Kidney epithelial cell (primary cell): Measurements from ENCODE around the gene RPH3AL. TPM values are rescaled to one million over a fixed set of nuclear protein-coding genes. Genes with fewer than 3 reads are reported as not detected.
"Not testable (repeated sequence)": the region's sequence is repeated elsewhere in the genome, so short reads cannot be mapped to it uniquely, and the experiment has no call there.

Experiments
- DNase-seq: peaks from one replicate; pipeline ENCODE4 v3.0.0-alpha.2; 2010; ENCODE audit warnings: low read depth
- H3K27me3 ChIP-seq: 2 replicates; pipeline ENCODE4 v1.6.0; 2011; ENCODE audit warnings: low read length; ENCODE audit not compliant: control insufficient read depth, insufficient read depth
- H3K36me3 ChIP-seq: 2 replicates; pipeline ENCODE4 v1.5.1; 2011; ENCODE audit warnings: low read length; ENCODE audit not compliant: control insufficient read depth, insufficient read depth
- H3K4me3 ChIP-seq: 2 replicates; pipeline ENCODE4 v1.5.1; 2011; ENCODE audit warnings: low read depth, mild to moderate bottlenecking, control low read depth, low read length
- CTCF ChIP-seq: IDR thresholded peaks from 2 replicates; pipeline ENCODE4 v1.5.1; 2011; ENCODE audit warnings: mild to moderate bottlenecking, moderate library complexity, low read length, control low read depth, inconsistent platforms; ENCODE audit not compliant: insufficient read depth, poor library complexity, severe bottlenecking
- total RNA-seq: library from RNA; depleted of rRNA; stranded (reverse); fragments of >200 nt; gene quantifications from 2 replicates; pipeline ENCODE4 v1.2.3, GENCODE V29; 2015

Gene RPH3AL
- total RNA-seq, 1 donor from 2014 or later: 15.1 TPM

- Histone ChIP-seq H3K27me3 (no peaks in the 10 kb centered on the region), H3K4me3 (no peak overlapping the region), H3K36me3 (no peaks in the 10 kb centered on the region)
- no peak for TF ChIP-seq CTCF
- no peak for DNase-seq
These were observed 128.7 kb downstream of the RPH3AL start for GRCh38 chr17:223723-224471.

DNA sequence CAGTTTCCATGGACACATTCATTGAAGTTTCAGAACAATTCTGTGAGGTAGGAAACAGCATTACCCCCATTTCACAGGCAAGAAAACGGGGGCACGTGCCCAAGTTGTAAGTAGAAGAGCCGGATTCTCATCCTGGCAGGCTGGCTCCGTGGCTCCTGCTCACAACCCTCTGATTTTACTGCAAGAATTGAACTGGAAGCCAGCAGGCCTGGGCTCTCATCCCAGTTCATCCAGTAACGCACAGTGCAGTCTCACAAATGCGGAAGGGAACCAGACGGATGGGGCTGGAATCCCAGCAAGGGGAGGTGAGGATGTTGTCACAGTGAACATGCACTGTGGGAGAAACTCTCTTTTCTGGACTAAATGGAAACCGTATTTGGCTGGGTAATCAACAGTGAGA lies 130.4 kb downstream of the RPH3AL start:
- Histone ChIP-seq H3K27me3 (no peaks in the 10 kb centered on the region), H3K36me3 (no peaks in the 10 kb centered on the region), H3K4me3 (no peak overlapping the region)
- no peak for DNase-seq
- TF ChIP-seq CTCF: no peak

DNA sequence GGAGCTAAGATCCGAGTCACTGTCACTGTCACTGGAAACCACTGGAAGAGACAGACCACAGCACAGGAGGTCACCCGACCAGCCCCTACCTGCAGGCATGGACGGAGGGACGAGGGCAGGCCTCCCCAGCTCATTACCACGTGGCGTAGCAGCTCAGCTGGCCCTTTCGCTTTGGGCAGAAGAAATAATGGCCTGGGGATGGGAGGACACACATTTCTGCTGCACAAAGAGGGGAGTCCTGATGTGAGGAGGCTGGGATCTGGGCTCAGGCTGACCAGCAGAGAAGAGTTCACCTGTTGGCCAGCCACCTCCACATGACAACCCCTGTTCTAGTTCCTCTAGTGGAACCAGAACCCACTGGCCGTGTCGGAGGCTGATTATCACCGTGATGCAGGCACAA lies 132.9 kb downstream of the RPH3AL start:
- H3K4me3 ChIP-seq: no peak overlapping the region
- no peak for TF ChIP-seq CTCF
- H3K36me3 ChIP-seq: no peaks in the 10 kb centered on the region
- H3K27me3 ChIP-seq: no peaks in the 10 kb centered on the region
- DNase-seq: no peak

- no peak for DNase-seq
- Histone ChIP-seq H3K4me3 (no peak overlapping the region), H3K27me3 (no peaks in the 10 kb centered on the region), H3K36me3 (no peaks in the 10 kb centered on the region)
- no peak for TF ChIP-seq CTCF
These were observed 134.0 kb downstream of the RPH3AL start for GRCh38 chr17:218432-219110.

DNA sequence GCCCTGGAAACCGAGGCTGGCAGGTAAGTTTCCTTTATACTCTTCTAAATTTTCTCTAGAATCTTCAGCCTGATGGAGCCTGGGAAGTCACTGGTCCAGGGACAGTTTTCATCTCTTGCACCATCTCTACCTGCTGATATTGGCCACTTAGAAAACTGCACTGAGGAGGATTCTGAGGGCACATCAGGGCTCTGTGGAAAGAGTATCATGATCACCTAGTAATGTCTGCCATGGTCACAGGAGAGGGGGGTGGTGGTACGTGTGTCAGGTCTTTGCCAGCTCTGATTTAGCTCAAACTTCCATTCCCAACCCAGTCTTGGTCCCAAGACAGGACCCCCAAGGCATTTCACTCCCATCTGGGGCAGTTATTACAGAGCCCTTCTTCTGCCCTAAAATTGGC lies 136.0 kb downstream of the RPH3AL start:
- Histone ChIP-seq H3K36me3 (no peaks in the 10 kb centered on the region), H3K27me3 (no peaks in the 10 kb centered on the region), H3K4me3 (no peak overlapping the region)
- DNase-seq: no peak
- TF ChIP-seq CTCF: no peak

GRCh38 chr17:215563-216478 lies 136.8 kb downstream of the RPH3AL start:
- not testable (repeated sequence) for H3K27me3 ChIP-seq, H3K4me3 ChIP-seq, DNase-seq, H3K36me3 ChIP-seq
